Stomach (tissue), 4 donors: Measurements from ENCODE around the gene RAD23A.

Experiments
- CTCF ChIP-seq, 7 experiments: fragments of 450-650 bp in 4 of 7; fragments of 200-600 bp in 3 of 7; sonication (generic) in 3 of 7; IDR thresholded peaks; one replicate each; pipeline ENCODE4 v1.5.1; 2016 to 2019; ENCODE audit warnings: antibody characterized with exemption in 7 of 7, control low read depth in 2 of 7, mild to moderate bottlenecking in 1 of 7
- POLR2A ChIP-seq, 4 donors: fragments of 450-650 bp; IDR thresholded peaks; one replicate each; pipeline ENCODE4 v1.6.1; 2016; ENCODE audit warnings: antibody characterized with exemption in 4 of 4, control low read depth in 2 of 4, mild to moderate bottlenecking in 1 of 4, moderate library complexity in 1 of 4

- TF ChIP-seq CTCF (IDR thresholded peaks at IDR 0.05) (no peak), POLR2A (IDR thresholded peaks at IDR 0.05) (no peak)
Measured at GRCh38 chr19:12984683-12985048, 39.0 kb downstream of the RAD23A start.
